ENCODE measurements around the gene RPS6KL1. TPM values are rescaled to one million over a fixed set of nuclear protein-coding genes. Genes with fewer than 3 reads are reported as not detected.
A peak's percentile ranks its signal among the peaks of the same experiment; 100 is the strongest.

The RPS6KL1 gene
- total RNA-seq, 1 donor from 2014 or later, result 7.9 TPM

DNA sequence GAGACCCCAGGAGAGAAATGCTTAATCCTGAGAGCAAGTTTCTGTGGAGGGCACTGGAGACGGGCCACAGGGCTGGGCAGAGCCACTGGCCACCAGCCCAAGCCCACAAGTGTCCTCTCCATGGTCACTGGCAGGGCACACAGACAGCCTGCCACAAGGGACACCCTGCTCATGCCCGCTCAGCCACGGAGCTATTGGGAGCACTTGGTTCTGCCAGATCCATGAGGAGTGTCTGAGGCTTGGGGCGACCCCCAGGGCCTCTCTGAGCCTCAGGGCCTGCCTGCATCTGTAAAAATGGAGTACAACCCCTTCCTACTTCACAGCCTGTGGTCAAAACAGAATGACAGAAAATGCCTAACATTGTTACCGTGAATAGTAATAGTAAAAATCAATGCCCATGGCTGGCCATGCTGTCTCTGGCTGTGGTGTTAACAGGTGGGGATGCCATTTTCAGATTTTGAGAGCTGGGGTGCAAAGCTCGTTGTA lies 29.2 kb upstream of the RPS6KL1 start:
- no peak for DNase-seq (ENCODE audit: low read depth)

DNA sequence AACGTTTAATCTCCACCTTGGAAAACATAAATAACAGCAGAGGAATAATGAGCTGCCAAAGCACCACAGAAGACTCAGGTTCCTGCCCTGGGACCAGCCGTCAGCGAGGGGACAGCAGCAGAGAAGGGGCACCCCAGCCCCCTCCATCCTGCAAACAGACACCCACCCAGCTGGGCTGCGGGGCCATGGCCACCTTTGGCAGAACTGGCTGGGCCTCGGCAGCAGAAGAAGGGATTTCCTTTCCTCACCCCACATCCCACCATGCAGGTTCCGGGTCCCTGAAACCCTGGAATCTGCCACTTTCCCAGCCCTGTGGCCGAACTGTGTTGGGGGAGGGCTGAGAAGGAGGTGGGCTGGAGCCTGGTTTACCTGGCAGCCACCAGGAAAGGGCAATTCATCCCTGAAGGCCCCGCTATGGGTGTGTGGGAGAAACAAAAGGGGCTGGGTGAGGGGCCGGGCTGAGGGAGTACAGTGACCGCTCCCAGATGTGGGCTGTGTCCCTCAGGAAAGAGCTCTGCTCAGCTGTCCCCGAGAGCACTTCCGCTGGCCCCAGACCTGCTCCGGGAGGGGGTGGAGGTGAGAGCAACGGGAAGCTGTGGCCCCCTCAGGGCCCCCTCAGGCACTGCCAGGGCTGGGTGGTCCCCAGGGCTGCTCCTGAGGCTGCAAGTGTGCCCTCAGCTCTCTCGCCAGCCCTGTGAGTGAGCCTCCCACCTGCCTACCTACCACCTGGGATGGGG lies 28.6 kb upstream of the RPS6KL1 start:
- DNase-seq (ENCODE audit: low read depth), result no peak

DNA sequence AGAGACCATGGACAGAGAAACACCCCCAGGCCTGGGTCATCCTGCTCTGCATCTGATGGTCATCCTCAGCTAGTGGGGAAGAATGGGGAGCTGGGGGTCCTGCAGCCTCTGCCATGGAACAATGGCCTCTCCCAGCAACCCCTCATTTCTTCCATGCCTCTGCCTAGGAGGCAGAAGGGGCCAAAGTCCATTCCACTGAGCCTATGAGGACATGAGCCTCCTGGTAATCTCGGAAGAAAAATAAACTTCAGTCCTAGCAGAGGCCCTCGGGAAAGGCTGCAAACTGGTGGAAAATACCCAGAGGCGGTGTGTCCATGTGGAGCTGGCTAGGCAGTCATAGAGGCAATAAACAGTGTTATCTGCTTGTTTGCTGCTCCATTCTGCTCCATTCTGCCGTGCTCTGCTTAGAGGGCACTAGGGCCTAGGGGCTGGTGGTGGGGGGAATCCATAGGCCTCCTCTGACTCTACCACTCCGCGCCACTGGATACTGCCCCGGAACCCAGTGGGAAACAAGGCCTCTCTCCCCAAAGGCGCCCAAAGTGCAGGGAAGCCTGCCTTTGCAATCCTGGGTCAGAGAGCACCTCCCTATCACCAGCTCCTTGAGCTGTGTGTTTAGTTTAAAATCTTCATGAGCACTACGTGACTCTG lies 27.9 kb upstream of the RPS6KL1 start:
- no peak for DNase-seq (ENCODE audit: low read depth)

DNA sequence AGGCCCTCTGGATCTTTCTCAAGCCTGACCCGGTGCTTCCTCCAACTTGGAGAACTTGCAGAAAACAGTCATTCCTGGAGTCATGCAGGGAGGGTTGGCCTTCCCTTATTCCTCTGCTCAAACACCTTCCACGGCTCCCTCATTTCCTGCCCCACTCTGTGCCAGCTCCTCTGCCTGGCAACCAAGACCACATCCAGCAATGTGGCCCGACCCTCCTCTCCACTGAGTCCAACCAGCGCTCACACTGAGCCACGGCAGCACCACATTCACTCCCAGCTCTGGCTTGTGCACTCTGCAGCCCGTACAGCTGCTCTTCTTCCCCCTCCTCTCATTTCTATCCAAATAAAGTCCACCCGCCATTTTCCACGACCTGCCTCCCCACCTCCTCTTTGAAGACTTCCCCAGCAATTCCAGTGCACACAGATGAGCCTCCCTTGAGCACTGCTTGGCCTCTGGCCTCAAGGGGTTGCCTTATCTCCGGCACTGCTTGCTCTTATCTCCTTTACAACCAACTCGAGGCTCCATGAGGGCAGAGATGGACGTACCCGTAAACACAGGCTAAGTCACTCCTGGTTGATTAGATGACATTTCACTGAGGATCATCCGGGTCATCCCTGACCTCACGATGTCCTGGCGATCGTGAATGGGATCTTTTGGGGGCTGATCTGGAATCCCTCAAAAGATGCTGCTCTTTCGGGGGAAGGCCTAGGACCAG lies 27.0 kb upstream of the RPS6KL1 start:
- DNase-seq (ENCODE audit: low read depth), result no peak

DNA sequence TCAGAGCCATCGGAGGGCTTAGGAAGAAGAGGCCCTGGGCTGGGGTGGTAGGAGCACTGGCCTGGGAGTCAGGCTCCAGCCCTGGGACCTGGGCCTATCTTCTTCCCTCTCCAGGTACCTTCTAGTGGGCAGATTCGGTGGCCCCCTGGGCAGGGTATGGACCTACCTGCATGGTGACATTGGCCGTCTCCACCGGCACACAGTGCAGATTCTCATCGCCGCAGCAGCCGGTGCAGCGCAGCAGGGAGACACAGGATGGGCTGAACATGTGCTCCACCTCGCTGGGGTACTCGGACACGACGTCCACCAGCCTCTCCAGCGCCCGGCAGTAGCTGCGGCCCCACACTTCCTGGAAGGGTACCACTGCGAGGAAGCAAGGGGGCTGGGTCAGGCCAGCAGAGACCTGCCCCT lies 26.1 kb upstream of the RPS6KL1 start:
- no peak for DNase-seq (ENCODE audit: low read depth)

DNA sequence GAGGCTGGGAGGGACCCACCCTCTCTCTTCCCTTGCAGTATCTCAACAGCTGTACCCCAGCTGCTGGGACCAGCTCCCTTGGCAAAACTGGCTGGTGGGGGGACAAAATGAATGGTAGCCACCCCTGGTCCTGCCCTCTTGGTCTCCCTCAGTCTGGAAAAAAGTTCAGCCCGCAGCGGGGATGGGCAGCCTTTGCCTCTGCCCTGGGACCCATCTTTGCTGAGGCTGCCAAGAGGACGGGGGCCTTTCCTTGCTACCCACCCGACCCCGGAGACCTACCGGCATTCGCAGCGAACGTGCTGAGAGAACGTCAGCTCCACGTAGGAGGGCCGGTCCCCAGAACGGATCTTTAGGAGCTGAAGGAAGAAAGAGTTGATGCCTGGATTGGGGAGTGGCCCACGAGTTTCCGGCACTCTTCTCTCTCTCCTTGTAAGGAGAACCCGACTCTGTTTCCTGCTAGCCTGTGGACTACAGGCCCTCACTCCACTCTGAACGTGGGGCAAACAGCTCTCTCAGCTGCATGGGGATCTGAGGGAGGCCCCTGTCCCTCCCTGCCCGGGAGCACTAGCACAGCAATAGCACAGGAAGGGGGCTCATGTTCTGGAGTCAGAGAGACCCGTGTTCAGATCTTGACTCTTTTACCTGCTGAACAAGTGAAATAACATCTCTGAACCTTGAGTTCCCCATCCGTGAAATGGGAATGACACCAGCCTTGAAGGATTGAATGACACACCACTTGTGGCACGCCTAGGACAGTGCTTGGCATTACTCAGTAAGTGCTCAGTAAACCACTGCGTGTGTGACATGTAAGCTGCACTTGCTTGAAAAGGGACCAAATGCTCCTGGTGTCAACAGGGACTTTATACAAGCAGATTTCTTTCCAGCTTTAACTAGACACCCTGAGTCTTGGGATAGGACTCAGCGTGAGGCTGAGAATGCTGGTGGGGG lies 25.4 kb upstream of the RPS6KL1 start:
- DNase-seq (ENCODE audit: low read depth), result no peak

DNA sequence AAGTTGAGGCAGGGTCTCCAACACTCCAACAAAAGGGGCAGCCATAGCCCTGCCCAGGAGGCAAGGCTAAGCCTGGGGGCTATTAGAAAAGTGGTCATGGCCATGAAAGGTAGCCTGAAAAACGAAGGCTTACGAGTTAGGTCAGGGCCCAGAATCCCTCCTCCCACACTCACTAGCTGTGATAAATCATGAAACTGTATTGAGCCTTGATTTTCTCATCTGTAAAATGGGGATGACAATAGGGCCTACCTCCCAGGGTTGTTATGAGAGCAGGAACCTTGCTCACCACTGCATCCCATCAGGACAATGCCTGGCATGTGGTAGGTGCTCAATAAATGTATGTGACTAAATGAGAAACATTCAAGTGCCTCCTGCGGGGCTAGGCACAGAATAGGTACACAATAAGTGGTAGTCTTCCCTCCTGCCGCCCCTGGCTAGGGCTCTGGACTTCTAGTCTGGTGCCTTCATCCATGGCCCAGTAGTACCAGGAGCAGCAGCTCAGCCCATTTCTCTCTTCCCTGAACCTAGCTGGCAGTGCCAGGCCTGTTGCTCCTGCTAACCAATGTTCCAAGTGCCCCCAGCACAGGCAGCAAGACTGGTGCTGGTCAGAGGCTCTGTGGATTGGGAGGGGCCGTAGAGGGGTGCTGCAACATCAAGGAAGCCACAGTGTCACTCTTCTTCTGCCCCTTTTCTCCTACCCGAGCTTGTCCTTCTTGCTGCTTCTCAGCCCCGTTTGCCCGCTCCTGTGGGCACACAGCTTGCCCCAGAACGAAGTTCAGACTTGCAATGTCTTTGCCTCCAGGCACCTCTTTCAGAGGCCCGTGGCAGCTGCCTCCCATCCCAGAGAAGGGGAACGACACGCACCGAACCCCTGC lies 24.5 kb upstream of the RPS6KL1 start:
- no peak for DNase-seq (ENCODE audit: low read depth)

DNA sequence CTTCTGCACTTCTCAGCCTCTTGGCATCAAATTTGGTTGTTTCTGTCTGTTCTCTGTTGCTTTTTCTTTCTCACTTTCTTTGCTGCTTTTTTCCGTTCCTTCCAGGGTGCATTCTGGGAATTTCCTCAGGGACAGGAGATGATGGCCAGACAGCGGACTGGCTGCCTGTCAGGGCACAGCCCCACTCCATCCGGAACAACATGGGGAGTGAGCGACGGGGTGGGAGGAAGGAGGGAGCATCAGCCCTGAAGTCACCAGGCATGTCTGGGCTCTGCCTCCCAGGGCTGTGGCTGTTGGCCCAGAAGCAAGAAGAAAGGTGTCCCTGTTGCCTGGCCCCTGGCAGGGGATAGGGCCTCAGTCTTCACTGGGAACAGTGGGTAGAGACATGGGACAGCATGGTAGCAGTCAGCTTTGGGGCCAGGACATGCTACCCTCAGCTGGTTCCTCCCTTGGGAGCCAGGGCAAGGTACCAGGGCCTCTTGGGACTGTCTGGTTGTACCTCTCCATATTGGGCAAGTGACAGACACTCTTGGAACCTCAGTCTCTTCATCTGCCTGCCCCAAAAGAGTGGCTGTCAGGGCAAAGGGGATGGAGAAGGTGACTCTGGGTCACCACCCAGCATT lies 23.7 kb upstream of the RPS6KL1 start:
- DNase-seq (ENCODE audit: low read depth), result no peak

DNA sequence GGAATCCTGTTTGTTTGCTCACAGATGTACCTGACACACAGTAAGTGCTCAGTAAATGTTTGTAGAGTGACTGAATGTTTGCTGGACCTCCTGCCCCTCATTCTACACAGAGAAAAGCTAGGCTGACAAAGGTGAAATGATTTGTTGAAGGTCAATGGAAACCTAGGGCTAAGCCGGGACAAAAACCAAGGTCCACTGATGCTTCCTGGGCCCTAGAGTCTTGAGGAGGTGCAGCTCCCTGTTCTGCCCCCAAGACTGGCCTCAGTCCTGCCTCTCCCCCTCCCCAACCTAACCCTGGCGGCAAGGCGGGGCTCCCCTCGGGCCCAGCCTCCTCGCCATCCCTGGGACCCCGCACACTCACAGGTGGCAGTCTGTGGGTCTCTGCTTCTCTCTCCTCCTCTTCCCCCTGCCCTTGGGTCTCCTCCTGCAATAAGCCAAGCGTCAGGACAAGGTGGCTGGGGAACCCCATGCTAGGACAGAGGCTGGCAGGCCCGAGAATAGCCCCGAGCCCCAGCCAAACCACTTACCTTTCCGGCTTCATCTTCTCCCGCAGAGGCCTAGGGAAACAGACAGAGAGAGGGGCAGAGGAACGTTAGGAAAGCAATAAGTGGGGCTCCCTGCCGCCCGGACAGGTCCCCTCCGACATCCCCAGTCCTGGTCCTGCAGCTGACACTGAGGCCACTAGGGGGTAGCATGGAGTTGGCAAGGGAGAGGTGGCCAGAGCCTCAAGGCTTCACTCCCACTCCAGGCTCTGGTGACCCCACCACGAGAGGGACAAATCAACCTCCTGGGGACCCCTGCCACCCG lies 23.0 kb upstream of the RPS6KL1 start:
- peak; percentile 40 for DNase-seq (ENCODE audit: low read depth)

DNA sequence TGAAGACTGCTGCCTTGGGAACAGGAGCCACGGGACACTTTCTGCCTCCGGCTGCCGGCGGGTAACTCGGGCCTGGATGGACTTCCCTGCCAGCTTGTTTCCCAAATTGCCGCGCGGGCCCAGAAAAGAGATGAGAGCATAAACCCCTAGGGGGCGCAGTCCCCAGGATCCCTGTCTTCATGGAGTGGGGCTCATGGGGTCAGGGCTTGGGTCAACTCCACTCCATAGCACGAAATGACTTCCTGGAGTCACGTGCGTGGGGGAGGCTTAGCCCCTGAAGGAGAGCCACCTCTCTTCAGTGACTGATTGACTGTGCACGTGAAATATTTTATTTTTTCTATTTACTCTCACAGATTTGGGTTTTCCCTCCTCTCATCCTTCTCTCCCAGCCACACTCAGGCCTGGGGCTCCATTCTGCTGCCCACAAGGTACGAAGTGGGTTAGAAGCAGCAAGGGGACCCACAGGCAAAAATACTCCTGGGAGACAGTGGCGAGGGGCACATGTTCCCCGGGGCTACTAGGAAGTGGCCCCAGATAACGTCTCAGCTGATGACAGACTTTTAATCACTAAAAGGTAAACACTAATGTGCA lies 22.3 kb upstream of the RPS6KL1 start:
- DNase-seq (ENCODE audit: low read depth), result no peak

DNA sequence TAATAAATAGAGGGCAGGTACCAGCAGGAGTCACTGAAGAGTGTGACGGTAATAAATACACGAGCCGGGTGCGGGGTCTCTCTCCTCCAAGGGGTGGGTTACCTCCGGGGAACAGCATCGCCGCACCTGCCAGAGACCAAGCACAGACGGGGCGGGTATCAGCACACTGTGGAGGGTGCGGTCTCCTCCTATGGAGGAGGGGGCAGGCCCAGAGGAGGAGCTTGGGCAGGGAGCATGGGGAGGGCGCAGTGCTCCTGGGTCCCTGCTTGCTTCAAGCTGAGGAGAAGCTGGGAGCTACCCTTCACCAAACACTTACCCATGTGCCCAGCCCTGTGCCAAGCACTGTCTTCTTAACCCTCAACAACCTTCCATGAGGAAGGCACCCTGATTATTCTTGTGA lies 19.5 kb upstream of the RPS6KL1 start:
- DNase-seq (ENCODE audit: low read depth), result no peak

DNA sequence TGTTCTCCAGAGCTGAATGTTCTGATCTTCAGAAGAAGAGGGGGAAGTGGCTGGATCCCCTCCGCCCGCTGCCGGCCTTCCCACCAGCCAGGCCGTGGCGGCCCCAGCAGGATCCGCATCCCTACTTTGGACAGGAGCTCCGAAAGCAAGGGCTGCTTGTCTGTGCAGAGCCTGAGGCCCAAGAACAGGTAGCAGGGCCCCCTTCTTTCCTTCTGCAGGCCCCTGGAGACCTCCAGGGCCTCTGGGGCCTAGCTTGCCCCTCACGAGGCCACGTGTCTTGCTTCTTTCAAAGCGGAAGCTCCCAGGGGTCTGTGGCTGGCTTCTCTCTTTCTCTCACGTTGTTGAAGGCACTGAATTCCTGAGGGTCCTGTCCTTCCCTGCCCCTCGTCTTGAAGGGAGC lies 19.1 kb upstream of the RPS6KL1 start:
- DNase-seq (ENCODE audit: low read depth), result no peak

DNA sequence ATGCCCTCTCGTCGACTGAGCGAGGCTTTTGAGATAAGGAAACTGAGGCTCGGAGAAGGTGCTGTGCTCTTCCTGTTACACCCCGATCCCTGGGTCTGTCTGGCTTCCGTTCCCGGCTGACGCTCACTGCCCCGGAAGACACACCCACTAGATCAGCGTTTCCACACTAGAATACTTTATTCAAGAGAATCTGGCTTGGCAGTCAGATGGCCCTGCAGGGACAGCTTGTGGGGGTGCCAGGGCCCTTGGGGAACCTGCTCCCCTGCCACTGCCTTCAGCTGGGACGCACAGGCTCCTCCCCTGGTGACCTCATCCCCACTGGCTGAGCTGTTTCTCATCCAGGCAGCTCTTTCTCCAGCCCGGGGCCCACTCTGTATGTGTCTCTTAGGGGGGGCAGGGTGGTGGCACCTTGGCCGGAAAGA lies 18.6 kb upstream of the RPS6KL1 start:
- DNase-seq (ENCODE audit: low read depth), result no peak

DNA sequence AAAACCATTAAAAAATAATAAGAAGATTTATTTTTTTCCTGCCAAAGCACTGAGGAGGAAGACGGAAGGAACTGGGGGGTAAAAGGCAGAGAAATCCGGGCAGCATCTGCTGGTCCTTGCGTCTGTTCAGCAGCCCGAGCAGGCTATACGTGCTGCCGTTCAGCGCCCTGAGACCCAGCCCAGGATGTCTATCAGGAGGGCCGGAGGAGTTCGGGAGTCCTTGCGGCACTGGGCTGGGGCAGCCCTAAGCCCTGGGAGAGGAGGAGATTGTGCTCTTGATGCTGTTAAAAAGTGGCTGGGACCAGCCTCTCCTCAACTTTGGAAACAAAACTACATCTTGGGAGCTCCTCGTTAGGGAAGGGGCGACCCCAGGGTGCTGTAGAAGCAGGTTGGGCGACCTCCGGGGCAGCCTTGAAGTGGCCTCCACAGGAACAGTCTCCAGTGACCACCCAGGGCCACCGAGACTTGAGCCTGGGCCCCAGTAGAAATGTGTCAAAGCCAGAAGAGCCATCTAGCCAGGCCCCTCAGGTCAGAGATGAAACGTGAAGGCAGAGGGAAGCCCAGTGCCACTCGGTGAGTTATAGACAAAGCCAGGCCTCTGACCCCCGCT lies 18.0 kb upstream of the RPS6KL1 start:
- no peak for DNase-seq (ENCODE audit: low read depth)

DNA sequence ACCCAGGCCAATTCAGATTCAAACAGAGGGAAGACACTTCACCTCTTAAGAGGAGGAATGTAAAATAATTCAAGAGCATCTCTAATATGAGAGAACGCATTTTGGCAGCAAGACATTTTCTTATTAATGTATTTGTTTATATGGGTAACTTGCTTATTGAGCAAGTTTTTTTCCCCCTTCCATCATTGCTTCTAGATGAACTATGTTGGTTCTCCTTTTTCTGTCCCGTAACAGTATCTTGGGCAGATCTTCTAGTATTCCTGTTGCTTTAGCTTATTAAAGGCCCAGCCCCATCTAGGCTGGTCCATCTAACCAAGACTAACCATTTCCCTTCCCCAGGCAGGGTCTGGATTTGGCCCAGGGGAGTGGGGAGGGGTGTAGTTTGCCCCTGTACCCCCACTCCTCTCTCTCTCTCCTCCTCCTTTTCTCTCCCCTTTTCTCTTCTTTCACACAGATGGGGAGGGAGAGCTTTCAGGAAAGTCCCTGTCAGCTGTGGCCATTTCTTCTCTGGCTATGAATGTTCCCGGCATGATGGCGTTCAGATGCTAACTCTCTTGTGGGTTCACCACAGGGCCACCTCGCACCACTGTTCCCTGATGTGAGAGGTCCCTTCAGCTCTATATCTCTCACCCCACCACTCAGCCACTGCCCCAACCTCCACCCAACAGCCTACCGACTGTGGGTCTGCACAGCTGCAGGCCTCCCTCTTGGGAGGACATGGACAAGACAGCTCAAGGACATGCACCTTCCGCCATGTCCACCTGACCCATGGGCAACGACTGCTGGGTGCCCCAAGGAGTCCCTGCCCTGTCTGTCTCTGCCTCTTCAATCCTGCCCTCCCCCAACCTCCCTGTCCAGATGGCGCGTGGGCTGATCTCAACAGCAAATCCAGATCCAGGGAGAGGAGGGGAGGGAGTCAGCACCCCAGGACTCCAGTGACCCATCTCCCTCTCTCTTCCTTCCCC lies 15.8 kb upstream of the RPS6KL1 start:
- no peak for DNase-seq (ENCODE audit: low read depth)

DNA sequence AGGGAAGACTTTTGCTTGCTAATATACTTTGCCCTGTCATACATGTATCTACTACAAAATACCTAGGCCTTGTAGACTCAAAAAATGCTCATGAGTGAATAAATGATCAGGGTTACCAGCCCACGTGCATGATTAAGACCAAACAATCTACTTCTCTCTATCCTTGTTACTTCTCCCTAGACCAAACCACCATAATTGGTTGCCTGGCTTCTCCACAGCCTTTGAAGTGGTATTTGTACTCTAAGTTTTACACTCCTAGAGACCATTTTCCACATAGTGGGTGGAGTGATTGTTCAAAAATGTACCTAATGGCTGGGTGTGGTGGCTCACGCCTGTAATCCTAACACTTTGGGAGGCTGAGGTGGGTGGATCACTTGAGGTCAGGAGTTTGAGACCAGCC lies 14.1 kb upstream of the RPS6KL1 start:
- no peak for DNase-seq (ENCODE audit: low read depth)

DNA sequence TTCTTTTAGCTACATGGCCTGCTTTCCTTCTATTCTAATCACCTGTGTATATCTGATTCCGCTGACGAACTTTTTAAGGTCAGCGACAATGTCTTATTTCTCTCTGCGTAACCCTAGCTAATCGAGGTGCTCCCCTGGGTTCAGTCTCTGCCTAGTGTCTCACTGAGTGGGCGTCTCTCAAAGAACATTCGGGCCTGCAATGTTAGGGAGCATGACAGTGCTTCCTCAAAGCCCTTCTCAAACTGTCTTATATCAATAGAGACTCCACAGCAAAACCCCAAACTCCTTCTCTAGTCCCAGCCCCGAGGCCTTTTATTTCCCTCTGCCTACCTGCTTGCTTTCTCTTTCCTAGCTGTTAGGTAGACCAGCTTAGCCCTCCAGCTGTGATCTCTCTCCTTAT lies 13.7 kb upstream of the RPS6KL1 start:
- no peak for DNase-seq (ENCODE audit: low read depth)

Data from renal cortical epithelial cell (primary cell).